Stomach (tissue), 4 donors: Measurements from ENCODE around the gene TSHZ2.

ENCODE experiments used
- EP300 ChIP-seq: sonication (generic); formaldehyde crosslinking; IDR thresholded peaks from one replicate; pipeline ENCODE4 v1.6.1; 2017; ENCODE audit warnings: antibody characterized with exemption
- POLR2AphosphoS5 ChIP-seq, 3 donors: sonication (generic); formaldehyde crosslinking; IDR thresholded peaks; one replicate each; pipeline ENCODE4 v1.6.1; 2016; ENCODE audit warnings: antibody characterized with exemption in 3 of 3
- TF ChIP-seq, protein P1 (sequence below), 7 experiments: fragments of 450-650 bp in 4 of 7; fragments of 200-600 bp in 3 of 7; sonication (generic) in 3 of 7; IDR thresholded peaks; one replicate each; pipeline ENCODE4 v1.5.1; 2016 to 2019; ENCODE audit warnings: antibody characterized with exemption in 7 of 7, control low read depth in 2 of 7, mild to moderate bottlenecking in 1 of 7

DNA sequence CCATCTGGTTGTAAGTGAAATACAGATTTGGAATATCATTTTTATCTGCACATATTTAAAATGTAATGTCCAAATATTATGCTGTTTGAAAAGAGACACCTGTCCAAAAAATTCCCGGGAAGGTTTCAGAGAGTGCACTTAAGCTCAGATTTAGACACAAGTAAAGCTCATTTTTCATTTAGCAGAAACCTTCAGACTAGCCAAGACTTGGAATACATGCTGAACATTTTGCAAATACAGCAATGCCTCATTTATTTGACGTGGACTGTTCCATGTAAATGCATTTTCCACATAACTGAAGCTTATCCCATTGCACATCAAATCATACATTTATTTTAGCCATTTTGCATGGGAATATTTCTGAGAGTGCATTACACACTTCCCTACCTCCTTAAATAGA, 340.8 kb downstream of the TSHZ2 start:
- TF ChIP-seq, protein P1, sequence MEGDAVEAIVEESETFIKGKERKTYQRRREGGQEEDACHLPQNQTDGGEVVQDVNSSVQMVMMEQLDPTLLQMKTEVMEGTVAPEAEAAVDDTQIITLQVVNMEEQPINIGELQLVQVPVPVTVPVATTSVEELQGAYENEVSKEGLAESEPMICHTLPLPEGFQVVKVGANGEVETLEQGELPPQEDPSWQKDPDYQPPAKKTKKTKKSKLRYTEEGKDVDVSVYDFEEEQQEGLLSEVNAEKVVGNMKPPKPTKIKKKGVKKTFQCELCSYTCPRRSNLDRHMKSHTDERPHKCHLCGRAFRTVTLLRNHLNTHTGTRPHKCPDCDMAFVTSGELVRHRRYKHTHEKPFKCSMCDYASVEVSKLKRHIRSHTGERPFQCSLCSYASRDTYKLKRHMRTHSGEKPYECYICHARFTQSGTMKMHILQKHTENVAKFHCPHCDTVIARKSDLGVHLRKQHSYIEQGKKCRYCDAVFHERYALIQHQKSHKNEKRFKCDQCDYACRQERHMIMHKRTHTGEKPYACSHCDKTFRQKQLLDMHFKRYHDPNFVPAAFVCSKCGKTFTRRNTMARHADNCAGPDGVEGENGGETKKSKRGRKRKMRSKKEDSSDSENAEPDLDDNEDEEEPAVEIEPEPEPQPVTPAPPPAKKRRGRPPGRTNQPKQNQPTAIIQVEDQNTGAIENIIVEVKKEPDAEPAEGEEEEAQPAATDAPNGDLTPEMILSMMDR (IDR thresholded peaks at IDR 0.05), result no peak
- no peak for TF ChIP-seq EP300
- no peak for TF ChIP-seq POLR2AphosphoS5 (IDR thresholded peaks at IDR 0.05)
